ENCODE data around the gene PPP1CA.

PPP1CA gene

GRCh38 chr11:67439321-67440228, 37.9 kb upstream of the PPP1CA start:
- no peak overlapping the region for H3K4me3 ChIP-seq (ENCODE audit: low read depth in 1 of 2, low read length in 1 of 2)
- H3K9me3 ChIP-seq, result no peaks in the 10 kb centered on the region
- no peaks in the 10 kb centered on the region for H3K27me3 ChIP-seq
- TF ChIP-seq CTCF (IDR thresholded peaks at IDR 0.05), result no peak
- H3K36me3 ChIP-seq, result peaks cover 38% of the 10 kb centered on the region
- peaks cover 23 to 25% of the 10 kb centered on the region in 2 experiments for H3K4me1 ChIP-seq (ENCODE audit: control insufficient read depth in 1 of 2, insufficient read depth in 1 of 2, low read depth in 1 of 2, low read length in 1 of 2)
- peak overlapping the region; percentile 6 for H3K27ac ChIP-seq

GRCh38 chr11:67438158-67438902, 36.7 kb upstream of the PPP1CA start:
- Histone ChIP-seq H3K4me3 (ENCODE audit: low read depth in 1 of 2, low read length in 1 of 2) (no peak overlapping the region), H3K27ac (no peak overlapping the region), H3K36me3 (peaks cover 51% of the 10 kb centered on the region), H3K9me3 (no peaks in the 10 kb centered on the region), H3K27me3 (no peaks in the 10 kb centered on the region), H3K4me1 (ENCODE audit: control insufficient read depth in 1 of 2, insufficient read depth in 1 of 2, low read depth in 1 of 2, low read length in 1 of 2) (peaks cover 14 to 18% of the 10 kb centered on the region in 2 experiments)
- TF ChIP-seq CTCF (IDR thresholded peaks at IDR 0.05), result no peak

DNA sequence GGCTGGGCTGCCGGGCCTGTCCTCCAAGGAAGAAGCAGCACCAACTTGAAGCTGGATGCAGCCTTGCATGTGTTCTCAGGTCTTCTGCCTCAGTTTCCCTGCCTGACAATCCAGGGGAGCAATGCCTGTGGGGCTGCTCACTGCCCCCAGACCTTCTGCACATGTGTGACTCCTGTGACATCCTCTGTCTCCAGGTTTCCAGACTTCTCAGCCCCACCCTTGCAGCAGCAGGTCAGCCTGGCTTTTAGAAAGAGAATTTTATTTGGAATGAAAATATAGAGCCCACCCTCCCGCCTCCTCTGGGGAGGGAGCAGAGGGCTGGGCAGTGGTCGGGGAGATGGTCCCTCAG, 36.1 kb upstream of the PPP1CA start:
- Histone ChIP-seq H3K9me3 (no peaks in the 10 kb centered on the region), H3K27me3 (no peaks in the 10 kb centered on the region), H3K4me1 (ENCODE audit: control insufficient read depth in 1 of 2, insufficient read depth in 1 of 2, low read depth in 1 of 2, low read length in 1 of 2) (peaks cover 14% of the 10 kb centered on the region in 2 experiments), H3K4me3 (ENCODE audit: low read depth in 1 of 2, low read length in 1 of 2) (no peak overlapping the region), H3K36me3 (peaks cover 56% of the 10 kb centered on the region), H3K27ac (no peak overlapping the region)
- no peak for TF ChIP-seq CTCF (IDR thresholded peaks at IDR 0.05)

DNA sequence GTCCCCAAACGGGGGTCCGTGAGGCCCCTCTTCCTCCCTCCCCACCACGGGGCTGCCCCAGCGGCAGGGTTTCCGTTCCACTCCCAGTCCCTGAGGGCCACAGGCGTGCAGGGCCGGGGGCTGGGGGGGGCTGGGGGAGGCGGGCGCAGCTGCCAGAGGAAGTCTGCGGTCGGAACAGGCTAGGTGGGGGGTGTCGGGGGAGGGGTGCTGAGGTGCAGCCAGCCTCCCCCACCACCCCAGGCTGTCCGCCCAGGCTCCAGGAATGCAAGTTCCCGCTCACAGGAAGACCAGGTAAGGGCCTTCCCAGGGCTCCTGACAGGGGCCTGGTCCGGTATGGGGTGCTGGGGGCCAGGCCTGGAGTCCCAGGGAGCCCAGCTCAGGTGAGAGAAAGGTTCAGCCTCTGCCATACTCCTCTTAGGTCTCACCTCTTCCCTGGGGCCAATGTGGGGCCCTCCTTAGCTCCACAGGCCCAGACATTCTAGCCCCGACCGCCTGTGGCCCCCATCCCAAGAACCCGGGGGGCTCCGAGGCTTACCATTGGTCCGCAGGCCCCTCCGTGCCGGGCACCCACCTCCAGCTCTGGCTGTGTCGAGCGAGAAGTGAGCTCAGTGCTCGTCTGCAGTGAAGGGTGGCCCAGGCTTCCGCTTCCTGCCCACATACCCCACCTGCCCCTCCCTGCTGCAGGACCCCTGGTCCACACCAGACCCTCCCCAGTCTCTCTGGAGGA, 35.6 kb upstream of the PPP1CA start, which contains the start of gene PTPRCAP:
Gene PTPRCAP, minus strand, starts transcription at position 601 of the 727 bp plus-strand sequence. Its CDS starts 63 bp downstream, at position 538.
- Histone ChIP-seq H3K4me1 (ENCODE audit: control insufficient read depth in 1 of 2, insufficient read depth in 1 of 2, low read depth in 1 of 2, low read length in 1 of 2) (peaks cover 14% of the 10 kb centered on the region in 2 experiments), H3K4me3 (ENCODE audit: low read depth in 1 of 2, low read length in 1 of 2) (no peak within 1 kb of the TSS), H3K9me3 (no peaks in the 10 kb centered on the region), H3K27me3 (no peaks in the 10 kb centered on the region), H3K27ac (no peak within 1 kb of the TSS), H3K36me3 (peaks cover 62% of the 10 kb centered on the region)
- TF ChIP-seq CTCF (IDR thresholded peaks at IDR 0.05), result no peak

GRCh38 chr11:67436459-67437081, 34.9 kb upstream of the PPP1CA start:
- Histone ChIP-seq H3K27ac (no peak overlapping the region), H3K36me3 (peaks cover 69% of the 10 kb centered on the region), H3K9me3 (no peaks in the 10 kb centered on the region), H3K4me1 (ENCODE audit: control insufficient read depth in 1 of 2, insufficient read depth in 1 of 2, low read depth in 1 of 2, low read length in 1 of 2) (peaks cover 14% of the 10 kb centered on the region in 2 experiments), H3K4me3 (ENCODE audit: low read depth in 1 of 2, low read length in 1 of 2) (no peak overlapping the region), H3K27me3 (no peaks in the 10 kb centered on the region)
- TF ChIP-seq CTCF (IDR thresholded peaks at IDR 0.05), result no peak
